ENCODE measurements around the gene FAAH. TPM values are rescaled to one million over a fixed set of nuclear protein-coding genes. Genes with fewer than 3 reads are reported as not detected.
A peak's percentile ranks its signal among the peaks of the same experiment; 100 is the strongest.

FAAH gene
- polyA plus RNA-seq, 1 experiment = 0.06 TPM

DNA sequence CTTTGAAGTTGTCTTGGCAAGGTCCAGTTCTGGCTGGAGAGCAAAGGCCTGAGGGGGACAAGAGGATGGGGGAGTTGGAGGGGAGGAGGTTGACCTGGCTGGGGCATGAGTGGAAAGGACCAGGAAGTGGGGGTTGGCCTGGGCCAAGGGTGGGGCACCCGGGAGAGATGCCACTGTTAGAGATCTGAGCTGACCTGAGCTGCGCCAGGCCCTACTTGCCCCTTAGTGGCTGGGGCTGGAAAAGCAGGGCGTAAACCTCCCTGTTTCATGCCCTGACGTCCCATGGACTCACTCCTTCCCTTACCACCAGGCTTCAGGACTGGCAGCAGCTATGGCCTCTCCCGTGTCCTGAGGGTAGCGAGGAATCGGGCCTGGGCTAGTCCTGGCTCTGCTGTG, 16.9 kb downstream of the FAAH start:
- POLR2A ChIA-PET = no interaction called here
- no peak for DNase-seq (ENCODE audit: low read depth, low spot score)
- H3K27me3 ChIP-seq (ENCODE audit: control insufficient read depth, insufficient read depth, low read length) = peaks cover 25% of the 10 kb centered on the region
- no peak overlapping the region for H3K27ac ChIP-seq (ENCODE audit: low read depth, low read length)
- no peak overlapping the region for H3K4me3 ChIP-seq (ENCODE audit: low read depth, low read length)
- H3K9me3 ChIP-seq (ENCODE audit: control insufficient read depth, insufficient read depth, low read length) = peaks cover 8% of the 10 kb centered on the region; the same call in 1 of the 2 replicates
- CTCF ChIA-PET = interaction anchor here (0.7 kb wide), 1 partner anchor 36 kb away, joined by 3 read pairs; no protein-coding TSS in a partner anchor
- TF ChIP-seq, protein P1, sequence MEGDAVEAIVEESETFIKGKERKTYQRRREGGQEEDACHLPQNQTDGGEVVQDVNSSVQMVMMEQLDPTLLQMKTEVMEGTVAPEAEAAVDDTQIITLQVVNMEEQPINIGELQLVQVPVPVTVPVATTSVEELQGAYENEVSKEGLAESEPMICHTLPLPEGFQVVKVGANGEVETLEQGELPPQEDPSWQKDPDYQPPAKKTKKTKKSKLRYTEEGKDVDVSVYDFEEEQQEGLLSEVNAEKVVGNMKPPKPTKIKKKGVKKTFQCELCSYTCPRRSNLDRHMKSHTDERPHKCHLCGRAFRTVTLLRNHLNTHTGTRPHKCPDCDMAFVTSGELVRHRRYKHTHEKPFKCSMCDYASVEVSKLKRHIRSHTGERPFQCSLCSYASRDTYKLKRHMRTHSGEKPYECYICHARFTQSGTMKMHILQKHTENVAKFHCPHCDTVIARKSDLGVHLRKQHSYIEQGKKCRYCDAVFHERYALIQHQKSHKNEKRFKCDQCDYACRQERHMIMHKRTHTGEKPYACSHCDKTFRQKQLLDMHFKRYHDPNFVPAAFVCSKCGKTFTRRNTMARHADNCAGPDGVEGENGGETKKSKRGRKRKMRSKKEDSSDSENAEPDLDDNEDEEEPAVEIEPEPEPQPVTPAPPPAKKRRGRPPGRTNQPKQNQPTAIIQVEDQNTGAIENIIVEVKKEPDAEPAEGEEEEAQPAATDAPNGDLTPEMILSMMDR (IDR thresholded peaks at IDR 0.05; ENCODE audit: low read depth, low read length) = no peak

DNA sequence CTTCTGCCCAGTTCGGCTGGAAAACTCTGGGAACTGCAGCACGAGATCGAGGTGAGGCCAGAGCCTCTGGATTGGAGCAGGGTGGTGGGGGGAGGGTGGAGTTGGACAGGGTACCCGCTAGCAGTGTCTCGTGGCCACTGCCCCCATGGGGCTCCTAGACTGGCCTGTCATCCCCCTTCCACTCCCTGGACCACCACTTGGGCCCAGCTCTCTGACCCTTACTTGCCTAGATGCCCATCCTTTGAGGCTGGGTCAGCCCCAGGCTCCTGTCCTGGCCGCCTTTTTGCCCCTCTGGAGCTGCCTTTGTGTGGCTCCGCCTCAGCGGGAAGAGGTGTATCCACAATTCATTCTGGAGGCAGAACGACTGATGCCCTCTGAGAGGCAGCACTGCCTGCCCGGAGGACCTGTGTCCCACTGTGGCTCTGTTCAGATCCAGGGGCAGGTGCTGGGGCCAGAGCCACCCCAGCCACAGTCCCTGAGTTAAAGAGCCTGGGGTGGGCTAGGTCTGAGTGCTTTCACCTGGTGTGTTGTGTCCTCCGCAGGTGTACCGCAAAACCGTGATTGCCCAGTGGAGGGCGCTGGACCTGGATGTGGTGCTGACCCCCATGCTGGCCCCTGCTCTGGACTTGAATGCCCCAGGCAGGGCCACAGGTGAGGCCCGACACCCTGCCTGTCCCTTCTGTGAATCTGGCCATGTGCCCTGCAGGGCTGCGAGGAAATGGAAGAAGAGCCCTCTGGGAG, 17.7 kb downstream of the FAAH start:
- peaks cover 25% of the 10 kb centered on the region for H3K27me3 ChIP-seq (ENCODE audit: control insufficient read depth, insufficient read depth, low read length)
- H3K9me3 ChIP-seq (ENCODE audit: control insufficient read depth, insufficient read depth, low read length) = peaks cover 8% of the 10 kb centered on the region; the same call in 1 of the 2 replicates
- DNase-seq (ENCODE audit: low read depth, low spot score) = no peak
- TF ChIP-seq, protein P1 (IDR thresholded peaks at IDR 0.05; ENCODE audit: low read depth, low read length) = no peak
- H3K27ac ChIP-seq (ENCODE audit: low read depth, low read length) = no peak overlapping the region
- POLR2A ChIA-PET = no interaction called here
- CTCF ChIA-PET = interaction anchor here (0.7 kb wide), 1 partner anchor 37 kb away, joined by 3 read pairs; no protein-coding TSS in a partner anchor
- no peak overlapping the region for H3K4me3 ChIP-seq (ENCODE audit: low read depth, low read length)

DNA sequence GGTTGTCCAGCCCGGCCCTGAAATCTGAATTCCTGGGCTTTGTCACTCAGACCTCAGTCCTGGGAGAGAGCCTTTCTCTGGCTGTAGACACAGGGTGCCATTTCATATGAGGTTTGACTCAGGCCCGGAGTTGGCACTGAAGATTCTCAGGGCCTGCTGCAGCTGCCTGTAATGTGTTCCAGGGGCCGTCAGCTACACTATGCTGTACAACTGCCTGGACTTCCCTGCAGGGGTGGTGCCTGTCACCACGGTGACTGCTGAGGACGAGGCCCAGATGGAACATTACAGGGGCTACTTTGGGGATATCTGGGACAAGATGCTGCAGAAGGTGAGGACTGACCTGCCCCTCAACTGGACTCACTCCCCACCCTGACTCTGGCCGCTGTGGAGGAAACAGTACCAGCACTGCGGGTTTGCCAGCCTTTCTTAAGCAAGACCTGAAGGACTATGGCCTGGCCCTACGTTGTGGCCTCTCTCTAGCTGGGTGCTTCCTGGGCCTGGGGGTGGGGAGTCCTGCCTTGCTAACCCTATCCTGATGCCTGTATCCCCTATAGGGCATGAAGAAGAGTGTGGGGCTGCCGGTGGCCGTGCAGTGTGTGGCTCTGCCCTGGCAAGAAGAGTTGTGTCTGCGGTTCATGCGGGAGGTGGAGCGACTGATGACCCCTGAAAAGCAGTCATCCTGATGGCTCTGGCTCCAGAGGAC, 18.9 kb downstream of the FAAH start:
- H3K9me3 ChIP-seq (ENCODE audit: control insufficient read depth, insufficient read depth, low read length) = peaks cover 8% of the 10 kb centered on the region; the same call in 1 of the 2 replicates
- H3K4me3 ChIP-seq (ENCODE audit: low read depth, low read length) = no peak overlapping the region
- TF ChIP-seq, protein P1 (IDR thresholded peaks at IDR 0.05; ENCODE audit: low read depth, low read length) = no peak
- no peak overlapping the region for H3K27ac ChIP-seq (ENCODE audit: low read depth, low read length)
- POLR2A ChIA-PET = no interaction called here
- peaks cover 27% of the 10 kb centered on the region for H3K27me3 ChIP-seq (ENCODE audit: control insufficient read depth, insufficient read depth, low read length)
- no peak for DNase-seq (ENCODE audit: low read depth, low spot score)
- CTCF ChIA-PET = interaction anchor here (1.2 to 1.7 kb wide), 2 partner anchors 114 to 116 kb away, joined by 3 to 6 read pairs; no protein-coding TSS in a partner anchor

DNA sequence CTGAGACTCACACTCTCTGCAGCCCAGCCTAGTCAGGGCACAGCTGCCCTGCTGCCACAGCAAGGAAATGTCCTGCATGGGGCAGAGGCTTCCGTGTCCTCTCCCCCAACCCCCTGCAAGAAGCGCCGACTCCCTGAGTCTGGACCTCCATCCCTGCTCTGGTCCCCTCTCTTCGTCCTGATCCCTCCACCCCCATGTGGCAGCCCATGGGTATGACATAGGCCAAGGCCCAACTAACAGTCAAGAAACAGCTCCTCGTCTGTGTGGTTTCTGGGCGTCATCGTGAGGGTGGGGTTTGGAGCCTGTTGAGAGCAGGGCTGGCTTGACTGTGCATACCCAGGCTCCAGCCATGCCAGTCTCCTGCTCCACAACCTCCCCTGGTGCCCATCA, 19.5 kb downstream of the FAAH start:
- ChIA-PET POLR2A (no interaction called here), CTCF (interaction anchor here (0.8 to 1.7 kb wide), 4 partner anchors 9 to 116 kb away, joined by 3 to 6 read pairs (median 3); no protein-coding TSS in a partner anchor)
- DNase-seq (ENCODE audit: low read depth, low spot score) = no peak
- H3K27ac ChIP-seq (ENCODE audit: low read depth, low read length) = no peak overlapping the region
- peaks cover 27% of the 10 kb centered on the region for H3K27me3 ChIP-seq (ENCODE audit: control insufficient read depth, insufficient read depth, low read length)
- peaks cover 8% of the 10 kb centered on the region; the same call in 1 of the 2 replicates for H3K9me3 ChIP-seq (ENCODE audit: control insufficient read depth, insufficient read depth, low read length)
- H3K4me3 ChIP-seq (ENCODE audit: low read depth, low read length) = no peak overlapping the region
- TF ChIP-seq, protein P1 (IDR thresholded peaks at IDR 0.05; ENCODE audit: low read depth, low read length) = peak; percentile 37

DNA sequence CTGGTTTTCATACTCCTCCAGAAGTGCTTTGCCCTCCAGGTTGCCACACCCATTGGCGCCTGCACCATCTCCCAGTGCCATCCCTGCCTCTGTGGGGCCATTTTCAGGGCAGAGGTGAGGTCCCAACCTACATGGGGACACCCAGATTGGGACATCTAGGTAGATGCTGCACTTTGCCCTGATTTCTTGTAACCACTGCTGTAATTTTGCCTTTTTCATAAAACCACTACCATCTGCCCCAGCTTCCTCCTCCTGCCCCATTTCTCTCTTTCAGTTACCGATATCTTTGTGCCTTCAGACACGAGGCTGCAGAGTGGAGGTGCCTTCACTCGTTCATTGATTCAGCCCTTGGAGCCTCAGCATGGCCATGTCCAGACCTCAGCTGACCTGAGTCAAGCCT, 21.4 kb downstream of the FAAH start:
- H3K27ac ChIP-seq (ENCODE audit: low read depth, low read length) = no peak overlapping the region
- no peak for DNase-seq (ENCODE audit: low read depth, low spot score)
- TF ChIP-seq, protein P1 (IDR thresholded peaks at IDR 0.05; ENCODE audit: low read depth, low read length) = no peak
- peaks cover 14% of the 10 kb centered on the region for H3K27me3 ChIP-seq (ENCODE audit: control insufficient read depth, insufficient read depth, low read length)
- ChIA-PET POLR2A (no interaction called here), CTCF (no interaction called here)
- H3K4me3 ChIP-seq (ENCODE audit: low read depth, low read length) = no peak overlapping the region
- H3K9me3 ChIP-seq (ENCODE audit: control insufficient read depth, insufficient read depth, low read length) = peaks cover 8% of the 10 kb centered on the region; the same call in 1 of the 2 replicates

All from AG04450 (cell line).